ENCODE measurements around the gene EFCAB12. TPM values are rescaled to one million over a fixed set of nuclear protein-coding genes. Genes with fewer than 3 reads are reported as not detected.
A peak's percentile ranks its signal among the peaks of the same experiment; 100 is the strongest.

The EFCAB12 gene
- total and polyA plus RNA-seq, 2 of the 13 experiments (the other 11 are each of a cell fraction or from before 2014, with no cell fraction given): 0.31 to 2.4 TPM

DNA sequence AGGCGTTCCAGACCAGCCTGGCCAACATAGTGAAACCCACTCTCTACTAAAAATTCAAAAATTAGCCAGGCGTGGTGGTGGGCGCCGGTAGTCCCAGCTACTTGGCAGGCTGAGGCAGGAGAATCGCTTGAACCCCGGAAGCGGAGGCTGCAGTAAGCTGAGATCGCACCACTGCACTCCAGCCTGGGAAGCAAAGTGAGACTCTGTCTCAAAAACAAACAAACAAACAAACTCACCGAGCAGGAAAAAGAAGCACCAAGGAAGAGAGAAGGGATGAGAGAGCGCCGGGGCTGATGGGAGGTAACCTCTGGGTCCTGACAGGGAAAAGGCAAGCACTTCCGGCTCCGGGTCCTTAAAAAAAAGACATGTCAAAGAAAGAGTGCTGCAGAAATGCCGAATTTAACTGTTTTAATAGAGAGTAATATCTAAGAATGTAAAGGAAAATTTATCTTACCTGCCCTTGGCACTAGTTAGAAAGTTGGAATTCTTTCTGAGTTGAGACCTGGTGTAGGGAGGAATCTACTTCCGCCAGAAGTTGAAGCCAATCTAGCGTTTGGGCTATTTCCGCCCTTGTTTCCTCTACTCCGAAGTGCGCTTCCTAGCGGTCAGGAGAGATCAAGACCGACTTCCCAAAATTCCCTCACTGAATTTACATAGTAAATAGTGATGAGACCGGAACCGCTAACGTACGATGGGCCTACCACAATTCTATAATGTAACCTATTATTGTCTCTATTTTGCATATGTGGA lies 29.1 kb downstream of the EFCAB12 start (continued):
- TF ChIP-seq ZFYVE20 (CRISPR knock-in tag; IDR thresholded peaks at IDR 0.05; ENCODE audit: borderline replicate concordance, low read depth) (no peak), MZF1 (CRISPR knock-in tag; IDR thresholded peaks at IDR 0.05; ENCODE audit: borderline replicate concordance) (no peak), LCORL (IDR thresholded peaks at IDR 0.05) (peak; percentile 45; the same call in 1 of the 2 replicates), LCORL (CRISPR knock-in tag; IDR thresholded peaks at IDR 0.05) (peak; percentile 53; the same call in 1 of the 2 replicates), ZNF557 (CRISPR knock-in tag; IDR thresholded peaks at IDR 0.05) (no peak), NAIF1 (CRISPR knock-in tag; IDR thresholded peaks at IDR 0.05; ENCODE audit: borderline replicate concordance) (no peak), ATF7-NPFF (CRISPR knock-in tag; IDR thresholded peaks at IDR 0.05; ENCODE audit: low read depth) (no peak), ZNF101 (CRISPR knock-in tag; IDR thresholded peaks at IDR 0.05; ENCODE audit: borderline replicate concordance, low read depth) (no peak), CBX5 (CRISPR knock-in tag; IDR thresholded peaks at IDR 0.05; ENCODE audit: borderline replicate concordance) (no peak; the same call in 1 of the 2 replicates), RXRA (CRISPR knock-in tag; IDR thresholded peaks at IDR 0.05) (no peak), ZNF766 (CRISPR knock-in tag; IDR thresholded peaks at IDR 0.05; ENCODE audit: borderline replicate concordance) (0 out of 2 replicates have a peak, but pooled peaks have one; percentile 32), TCF12 (IDR thresholded peaks at IDR 0.05) (no peak), TCF12 (CRISPR knock-in tag; IDR thresholded peaks at IDR 0.05) (no peak), ZBTB8A (CRISPR knock-in tag; IDR thresholded peaks at IDR 0.05; ENCODE audit: borderline replicate concordance, low read depth) (no peak), EEA1 (CRISPR knock-in tag; IDR thresholded peaks at IDR 0.05; ENCODE audit: borderline replicate concordance) (no peak), PHF8 (CRISPR knock-in tag; IDR thresholded peaks at IDR 0.05) (peak; percentile 69; the same call in 1 of the 2 replicates), GABPB1 (CRISPR knock-in tag; IDR thresholded peaks at IDR 0.05) (peak; percentile 92), ZNF563 (CRISPR knock-in tag; IDR thresholded peaks at IDR 0.05) (no peak), ZFP90 (CRISPR knock-in tag; IDR thresholded peaks at IDR 0.05; ENCODE audit: borderline replicate concordance) (0 out of 2 replicates have a peak, but pooled peaks have one; percentile 22), KMT2A (CRISPR knock-in tag; IDR thresholded peaks at IDR 0.05) (peak; percentile 50), MED8 (CRISPR knock-in tag; IDR thresholded peaks at IDR 0.05; ENCODE audit: insufficient replicate concordance) (no peak), MEIS2 (CRISPR knock-in tag; IDR thresholded peaks at IDR 0.05) (no peak), FOXP1 (IDR thresholded peaks at IDR 0.05) (no peak), FOXP1 (CRISPR knock-in tag; IDR thresholded peaks at IDR 0.05) (peak; percentile 31; the same call in 1 of the 2 replicates), TRIM24 (CRISPR knock-in tag; IDR thresholded peaks at IDR 0.05) (no peak), KLF9 (CRISPR knock-in tag; IDR thresholded peaks at IDR 0.05; ENCODE audit: low read depth) (no peak), RORA (CRISPR knock-in tag; IDR thresholded peaks at IDR 0.05) (no peak)
- TF ChIP-seq, protein P1, sequence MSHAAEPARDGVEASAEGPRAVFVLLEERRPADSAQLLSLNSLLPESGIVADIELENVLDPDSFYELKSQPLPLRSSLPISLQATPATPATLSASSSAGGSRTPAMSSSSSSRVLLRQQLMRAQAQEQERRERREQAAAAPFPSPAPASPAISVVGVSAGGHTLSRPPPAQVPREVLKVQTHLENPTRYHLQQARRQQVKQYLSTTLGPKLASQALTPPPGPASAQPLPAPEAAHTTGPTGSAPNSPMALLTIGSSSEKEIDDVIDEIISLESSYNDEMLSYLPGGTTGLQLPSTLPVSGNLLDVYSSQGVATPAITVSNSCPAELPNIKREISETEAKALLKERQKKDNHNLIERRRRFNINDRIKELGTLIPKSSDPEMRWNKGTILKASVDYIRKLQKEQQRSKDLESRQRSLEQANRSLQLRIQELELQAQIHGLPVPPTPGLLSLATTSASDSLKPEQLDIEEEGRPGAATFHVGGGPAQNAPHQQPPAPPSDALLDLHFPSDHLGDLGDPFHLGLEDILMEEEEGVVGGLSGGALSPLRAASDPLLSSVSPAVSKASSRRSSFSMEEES (CRISPR knock-in tag; IDR thresholded peaks at IDR 0.05): no peak
- TF ChIP-seq, protein P2, sequence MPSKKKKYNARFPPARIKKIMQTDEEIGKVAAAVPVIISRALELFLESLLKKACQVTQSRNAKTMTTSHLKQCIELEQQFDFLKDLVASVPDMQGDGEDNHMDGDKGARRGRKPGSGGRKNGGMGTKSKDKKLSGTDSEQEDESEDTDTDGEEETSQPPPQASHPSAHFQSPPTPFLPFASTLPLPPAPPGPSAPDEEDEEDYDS (CRISPR knock-in tag; IDR thresholded peaks at IDR 0.05): no peak
- TF ChIP-seq, protein P3, sequence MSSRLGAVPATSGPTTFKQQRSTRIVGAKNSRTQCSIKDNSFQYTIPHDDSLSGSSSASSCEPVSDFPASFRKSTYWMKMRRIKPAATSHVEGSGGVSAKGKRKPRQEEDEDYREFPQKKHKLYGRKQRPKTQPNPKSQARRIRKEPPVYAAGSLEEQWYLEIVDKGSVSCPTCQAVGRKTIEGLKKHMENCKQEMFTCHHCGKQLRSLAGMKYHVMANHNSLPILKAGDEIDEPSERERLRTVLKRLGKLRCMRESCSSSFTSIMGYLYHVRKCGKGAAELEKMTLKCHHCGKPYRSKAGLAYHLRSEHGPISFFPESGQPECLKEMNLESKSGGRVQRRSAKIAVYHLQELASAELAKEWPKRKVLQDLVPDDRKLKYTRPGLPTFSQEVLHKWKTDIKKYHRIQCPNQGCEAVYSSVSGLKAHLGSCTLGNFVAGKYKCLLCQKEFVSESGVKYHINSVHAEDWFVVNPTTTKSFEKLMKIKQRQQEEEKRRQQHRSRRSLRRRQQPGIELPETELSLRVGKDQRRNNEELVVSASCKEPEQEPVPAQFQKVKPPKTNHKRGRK (CRISPR knock-in tag; IDR thresholded peaks at IDR 0.05): no peak

All from HepG2 (cell line).